Stimulated activated CD4-positive, alpha-beta T cell treated with anti-CD3 and anti-CD28 coated beads, Interleukin-12 subunit alpha, Interleukin-12 subunit beta, amount 100 ng/mL, for 48 hours (primary cell): ENCODE measurements around the gene CPNE9.
A peak's percentile ranks its signal among the peaks of the same experiment; 100 is the strongest.

Experiments
- DNase-seq, 3 donors: peaks; one replicate each; pipeline ENCODE4 v3.0.0-alpha.2; 2020; ENCODE audit warnings: low read depth in 2 of 3, low spot score in 1 of 3

The CPNE9 gene

GRCh38 chr3:9687514-9687913 is 16.1 kb upstream of the CPNE9 start:
- no peak for DNase-seq

GRCh38 chr3:9688961-9689360 is 14.7 kb upstream of the CPNE9 start:
- no peak for DNase-seq

GRCh38 chr3:9689757-9690156 is 13.9 kb upstream of the CPNE9 start:
- no peak for DNase-seq

- DNase-seq: no peak
These were observed 12.9 kb upstream of the CPNE9 start for GRCh38 chr3:9690451-9691450.

- no peak for DNase-seq
These were observed 12.0 kb upstream of the CPNE9 start for GRCh38 chr3:9691636-9692035.

- no peak for DNase-seq
These were observed 11.2 kb upstream of the CPNE9 start for GRCh38 chr3:9692416-9692815.

- DNase-seq: no peak
These were observed 8.3 kb upstream of the CPNE9 start for GRCh38 chr3:9695345-9695744.

GRCh38 chr3:9695746-9696145 is 7.9 kb upstream of the CPNE9 start:
- DNase-seq: no peak

GRCh38 chr3:9696480-9697220 is 7.0 kb upstream of the CPNE9 start:
- DNase-seq: no peak

GRCh38 chr3:9697892-9698291 is 5.7 kb upstream of the CPNE9 start:
- no peak for DNase-seq

- no peak for DNase-seq
These were observed 5.3 kb upstream of the CPNE9 start for GRCh38 chr3:9698293-9698692.

- DNase-seq: no peak
These were observed 3.1 kb upstream of the CPNE9 start for GRCh38 chr3:9700536-9700935.

GRCh38 chr3:9701006-9701405 is 2.6 kb upstream of the CPNE9 start:
- DNase-seq: no peak

GRCh38 chr3:9701711-9702110 is 1.9 kb upstream of the CPNE9 start:
- DNase-seq: no peak

- DNase-seq: no peak
These were observed 393 bp upstream of the CPNE9 start for GRCh38 chr3:9703240-9703639.

- DNase-seq: peak in 1 of 3 donors; percentile 14
These were observed 1.0 kb downstream of the CPNE9 start for GRCh38 chr3:9704347-9705322.

GRCh38 chr3:9710174-9710739 is 6.6 kb downstream of the CPNE9 start:
- DNase-seq: no peak

- no peak for DNase-seq
These were observed 8.8 kb downstream of the CPNE9 start for GRCh38 chr3:9712415-9712814.

GRCh38 chr3:9713142-9713541 is 9.5 kb downstream of the CPNE9 start:
- no peak for DNase-seq

GRCh38 chr3:9715136-9715535 is 11.5 kb downstream of the CPNE9 start:
- DNase-seq: no peak
